Motor neuron (in vitro differentiated cells): Measurements from ENCODE around the gene CLCNKB. TPM values are rescaled to one million over a fixed set of nuclear protein-coding genes. Genes with fewer than 3 reads are reported as not detected.

Source experiments
- total RNA-seq, 8 experiments: library from RNA; unstranded; fragments of 300-600 nt; gene quantifications; 2 replicates each; pipeline versions ENCODE4 v1.2.3 to v1.2.4, GENCODE V29; 2022

CLCNKB gene
- total RNA-seq, 8 experiments from 2014 or later, result 0.09 to 0.43 (median 0.21) TPM; not detected in 3

Other genes with a start within 250 kb of the CLCNKB start
- 1 to 10 TPM; 2.7 to 7.2 (median 5.9) TPM for gene UQCRHL, start 236.1 kb upstream of the CLCNKB start, total RNA-seq
- 10 to 100 TPM in 7 of 8 experiments, 1 to 10 TPM in 1; 10.0 to 69.9 (median 44.0) TPM for gene SPEN, start 196.1 kb upstream of the CLCNKB start, total RNA-seq
- gene ZBTB17, start 67.7 kb upstream of the CLCNKB start, total RNA-seq, result 10 to 100 TPM; 18.2 to 48.9 (median 38.4) TPM
- under 1 TPM in 7 of 8 experiments, not detected in 1; 0.05 to 0.52 (median 0.15) TPM for gene SRARP, start 39.5 kb upstream of the CLCNKB start, total RNA-seq
- gene HSPB7, start 25.7 kb upstream of the CLCNKB start, total RNA-seq, result 1 to 10 TPM in 1 of 8 experiments, under 1 TPM in 7; 0.11 to 1.6 (median 0.47) TPM
- gene CLCNKA, start 21.7 kb upstream of the CLCNKB start, total RNA-seq, result under 1 TPM in 2 of 8 experiments, not detected in 6; 0.04 to 0.35 TPM
- gene FAM131C, start 29.9 kb downstream of the CLCNKB start, total RNA-seq, result 1 to 10 TPM in 5 of 8 experiments, under 1 TPM in 2, not detected in 1; 0.20 to 3.6 (median 1.1) TPM
- 10 to 100 TPM in 2 of 8 experiments, 1 to 10 TPM in 6; 4.2 to 15.1 (median 7.3) TPM for gene EPHA2, start 112.3 kb downstream of the CLCNKB start, total RNA-seq
- gene ARHGEF19, start 168.9 kb downstream of the CLCNKB start, total RNA-seq, result 10 to 100 TPM in 1 of 8 experiments, 1 to 10 TPM in 7; 2.1 to 10.6 (median 5.9) TPM
- 10 to 100 TPM in 4 of 8 experiments, 1 to 10 TPM in 4; 5.0 to 14.4 (median 10.1) TPM for gene CPLANE2, start 193.4 kb downstream of the CLCNKB start, total RNA-seq